HG02840 (cell line): ENCODE results near the gene CCDC149.

ENCODE experiments used
- ATAC-seq: cut with Tn5 transposase; IDR thresholded peaks from one replicate; pipeline ENCODE4 v1.9.1; 2021; ENCODE audit warnings: mild to moderate bottlenecking, moderate library complexity, moderate number of reproducible peaks; ENCODE audit not compliant: unreplicated experiment, low FRiP score

Gene CCDC149

GRCh38 chr4:24846716-24847115 is 66.1 kb downstream of the CCDC149 start:
- no peak for ATAC-seq

GRCh38 chr4:24845902-24846301 is 66.9 kb downstream of the CCDC149 start:
- ATAC-seq = no peak

GRCh38 chr4:24845132-24845531 is 67.7 kb downstream of the CCDC149 start:
- no peak for ATAC-seq

GRCh38 chr4:24843096-24843495 is 69.7 kb downstream of the CCDC149 start:
- ATAC-seq = no peak

GRCh38 chr4:24842356-24842755 is 70.5 kb downstream of the CCDC149 start:
- ATAC-seq = no peak

- ATAC-seq = no peak
These were observed 71.9 kb downstream of the CCDC149 start for GRCh38 chr4:24840826-24841543.

GRCh38 chr4:24840362-24840761 is 72.5 kb downstream of the CCDC149 start:
- ATAC-seq = no peak

- ATAC-seq = no peak
These were observed 75.1 kb downstream of the CCDC149 start for GRCh38 chr4:24837781-24838180.

- no peak for ATAC-seq
These were observed 75.5 kb downstream of the CCDC149 start for GRCh38 chr4:24837336-24837735.

GRCh38 chr4:24836661-24837242 is 76.1 kb downstream of the CCDC149 start:
- ATAC-seq = no peak

GRCh38 chr4:24835696-24836095 is 77.1 kb downstream of the CCDC149 start:
- ATAC-seq = no peak

- no peak for ATAC-seq
These were observed 81.2 kb downstream of the CCDC149 start for GRCh38 chr4:24831637-24832036.

GRCh38 chr4:24824720-24825119 is 88.1 kb downstream of the CCDC149 start:
- no peak for ATAC-seq

- ATAC-seq = no peak
These were observed 92.3 kb downstream of the CCDC149 start for GRCh38 chr4:24820541-24820940.

- ATAC-seq = no peak
These were observed 96.0 kb downstream of the CCDC149 start for GRCh38 chr4:24816797-24817196.

- no peak for ATAC-seq
These were observed 99.1 kb downstream of the CCDC149 start for GRCh38 chr4:24813732-24814131.

- no peak for ATAC-seq
These were observed 101.8 kb downstream of the CCDC149 start for GRCh38 chr4:24810871-24811631.

GRCh38 chr4:24809815-24810405 is 102.9 kb downstream of the CCDC149 start:
- no peak for ATAC-seq

- no peak for ATAC-seq
These were observed 103.5 kb downstream of the CCDC149 start for GRCh38 chr4:24809376-24809775.

GRCh38 chr4:24808955-24809354 is 103.9 kb downstream of the CCDC149 start:
- no peak for ATAC-seq

GRCh38 chr4:24808261-24808660 is 104.6 kb downstream of the CCDC149 start:
- no peak for ATAC-seq
